ENCODE results near the gene IRAG1.

The IRAG1 gene

DNA sequence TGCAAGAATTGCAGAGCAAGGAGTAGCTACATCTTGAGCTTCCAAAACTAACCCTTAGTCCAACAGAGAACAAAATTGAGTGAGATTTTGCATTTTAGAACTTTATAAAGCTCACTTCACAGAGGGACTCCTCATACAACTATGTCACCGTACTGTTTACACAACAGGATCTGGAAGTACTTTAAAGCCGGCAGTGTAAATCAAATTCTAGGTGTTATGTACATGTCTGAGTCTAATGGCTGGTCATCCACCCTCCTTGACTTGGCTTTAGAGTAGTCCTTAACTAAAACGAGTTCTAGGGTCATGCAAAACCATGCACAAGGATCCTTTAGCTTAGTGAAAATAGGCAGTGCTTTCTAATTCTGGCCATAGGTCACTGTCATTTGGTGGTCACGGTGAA, 23.5 kb downstream of the IRAG1 start:
- no peak for DNase-seq (ENCODE audit: low spot score)
- in situ Hi-C loops (cut with MboI; ENCODE audit: low pct_unique_long_range_greater_than_20kb, low sequenced_read_pairs, unreplicated experiment), result no loop called here
- TF ChIP-seq, protein P1, sequence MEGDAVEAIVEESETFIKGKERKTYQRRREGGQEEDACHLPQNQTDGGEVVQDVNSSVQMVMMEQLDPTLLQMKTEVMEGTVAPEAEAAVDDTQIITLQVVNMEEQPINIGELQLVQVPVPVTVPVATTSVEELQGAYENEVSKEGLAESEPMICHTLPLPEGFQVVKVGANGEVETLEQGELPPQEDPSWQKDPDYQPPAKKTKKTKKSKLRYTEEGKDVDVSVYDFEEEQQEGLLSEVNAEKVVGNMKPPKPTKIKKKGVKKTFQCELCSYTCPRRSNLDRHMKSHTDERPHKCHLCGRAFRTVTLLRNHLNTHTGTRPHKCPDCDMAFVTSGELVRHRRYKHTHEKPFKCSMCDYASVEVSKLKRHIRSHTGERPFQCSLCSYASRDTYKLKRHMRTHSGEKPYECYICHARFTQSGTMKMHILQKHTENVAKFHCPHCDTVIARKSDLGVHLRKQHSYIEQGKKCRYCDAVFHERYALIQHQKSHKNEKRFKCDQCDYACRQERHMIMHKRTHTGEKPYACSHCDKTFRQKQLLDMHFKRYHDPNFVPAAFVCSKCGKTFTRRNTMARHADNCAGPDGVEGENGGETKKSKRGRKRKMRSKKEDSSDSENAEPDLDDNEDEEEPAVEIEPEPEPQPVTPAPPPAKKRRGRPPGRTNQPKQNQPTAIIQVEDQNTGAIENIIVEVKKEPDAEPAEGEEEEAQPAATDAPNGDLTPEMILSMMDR (IDR thresholded peaks at IDR 0.05; ENCODE audit: extremely low read depth, insufficient read depth, missing control alignments), result no peak

DNA sequence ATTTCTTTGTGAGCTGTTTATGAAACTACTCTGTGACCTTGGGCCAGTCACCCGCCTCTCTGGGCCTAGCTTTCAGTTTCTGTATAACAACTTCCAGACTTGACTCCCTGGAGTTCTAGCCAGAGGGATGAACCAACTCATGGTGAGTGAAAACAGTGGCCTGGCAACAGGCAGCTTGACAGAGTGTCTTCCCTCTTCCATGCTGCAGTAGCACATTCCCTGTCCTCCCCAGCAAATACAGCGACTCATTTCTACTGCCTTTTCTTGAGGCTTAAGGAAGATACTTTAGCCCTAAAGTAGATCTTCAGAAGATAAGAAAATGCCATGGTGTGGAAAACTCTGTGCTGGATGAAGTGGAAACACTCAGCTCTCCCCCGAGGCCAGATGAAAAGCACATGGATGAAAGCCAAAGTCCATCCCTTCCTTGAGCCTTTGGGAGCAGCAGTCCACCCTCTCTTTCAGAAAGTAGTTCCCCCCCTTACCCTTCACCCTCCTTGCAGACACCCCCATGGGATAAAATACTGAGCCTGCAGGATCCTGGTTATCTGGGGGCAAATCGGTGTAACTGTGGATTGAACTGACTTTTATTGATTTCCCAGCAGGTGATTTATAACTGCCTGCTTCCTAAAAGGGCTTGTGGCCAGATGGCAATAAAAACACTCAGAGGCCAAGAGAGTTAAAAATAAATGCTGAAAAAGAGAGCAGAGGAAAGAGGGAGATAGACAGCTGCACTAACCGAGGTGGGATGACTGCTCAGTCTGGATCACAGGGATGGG, 24.1 kb downstream of the IRAG1 start:
- no peak for DNase-seq (ENCODE audit: low spot score)
- in situ Hi-C loops (cut with MboI; ENCODE audit: low pct_unique_long_range_greater_than_20kb, low sequenced_read_pairs, unreplicated experiment), result loop anchor here (10.0 kb wide), 1 partner anchor 55 kb away; no protein-coding TSS in a partner anchor
- TF ChIP-seq, protein P1 (IDR thresholded peaks at IDR 0.05; ENCODE audit: extremely low read depth, insufficient read depth, missing control alignments), result no peak

DNA sequence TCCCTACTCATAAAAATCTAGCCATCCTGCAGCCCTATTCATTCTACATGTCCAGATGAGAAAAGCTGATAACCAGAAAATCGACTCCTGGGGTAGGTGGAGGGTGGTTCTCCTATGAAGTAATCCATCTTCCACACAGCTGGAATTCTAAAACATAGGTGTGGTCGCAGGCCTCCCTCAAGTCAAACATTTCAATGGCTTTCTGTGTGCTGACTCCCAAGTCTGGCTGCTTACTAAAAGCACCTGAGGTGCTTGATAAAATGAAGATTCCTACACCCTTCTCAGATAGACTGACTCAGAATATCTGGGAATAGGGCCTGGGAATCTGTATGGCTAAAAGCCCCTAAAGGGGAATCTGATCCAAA, 26.1 kb downstream of the IRAG1 start:
- DNase-seq (ENCODE audit: low spot score), result no peak
- TF ChIP-seq, protein P1 (IDR thresholded peaks at IDR 0.05; ENCODE audit: extremely low read depth, insufficient read depth, missing control alignments), result no peak
- in situ Hi-C loops (cut with MboI; ENCODE audit: low pct_unique_long_range_greater_than_20kb, low sequenced_read_pairs, unreplicated experiment), result loop anchor here (10.0 kb wide), 1 partner anchor 57 kb away; no protein-coding TSS in a partner anchor

DNA sequence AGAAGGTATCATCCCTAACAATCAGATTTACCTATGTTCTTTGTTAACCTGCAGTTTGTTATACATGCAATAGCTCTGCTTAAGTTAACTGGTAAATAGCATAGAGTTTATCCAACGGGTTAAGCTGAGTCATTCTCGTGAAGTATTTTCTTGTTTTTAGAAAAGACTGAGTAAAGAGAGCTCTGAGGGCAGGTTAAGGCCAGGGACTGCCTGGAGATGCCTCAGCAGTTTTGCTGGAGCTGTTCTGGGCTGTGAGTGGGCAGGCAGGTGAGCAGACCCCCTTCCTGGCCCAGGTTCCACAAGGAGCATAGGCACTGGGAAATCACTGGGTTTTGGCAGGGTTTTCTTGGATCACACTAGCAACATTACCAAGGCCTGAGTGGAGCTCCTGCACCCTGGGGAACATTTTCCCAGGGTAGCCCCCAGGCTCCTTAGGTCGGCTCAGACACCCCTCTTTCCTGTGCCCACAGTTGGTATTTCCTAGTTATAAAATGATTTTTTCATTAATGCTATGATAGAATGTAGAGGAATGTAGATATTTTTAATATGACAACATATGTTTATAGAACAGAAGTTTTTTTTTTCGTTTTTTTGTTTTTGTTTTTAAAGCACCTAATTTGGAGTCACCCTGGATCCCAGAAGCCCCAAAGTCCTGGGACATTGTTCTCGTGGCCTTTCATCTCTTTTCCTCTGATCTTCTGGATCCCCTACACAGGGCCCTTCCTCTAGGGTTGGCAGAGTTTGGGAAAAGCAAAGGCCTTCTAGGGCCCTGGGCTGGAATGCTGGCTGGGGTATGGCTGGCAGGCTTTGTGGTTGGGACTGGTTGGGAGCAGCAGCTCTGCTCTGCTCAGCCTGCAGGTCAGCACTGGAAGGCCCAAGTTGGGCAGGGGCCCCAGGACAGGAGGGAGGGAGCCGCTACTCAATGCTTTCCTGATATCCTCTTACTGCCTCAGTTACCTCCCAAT, 26.7 kb downstream of the IRAG1 start:
- TF ChIP-seq, protein P1 (IDR thresholded peaks at IDR 0.05; ENCODE audit: extremely low read depth, insufficient read depth, missing control alignments), result no peak
- DNase-seq (ENCODE audit: low spot score), result no peak
- in situ Hi-C loops (cut with MboI; ENCODE audit: low pct_unique_long_range_greater_than_20kb, low sequenced_read_pairs, unreplicated experiment), result loop anchor here (10.0 kb wide), 1 partner anchor 58 kb away; no protein-coding TSS in a partner anchor

DNA sequence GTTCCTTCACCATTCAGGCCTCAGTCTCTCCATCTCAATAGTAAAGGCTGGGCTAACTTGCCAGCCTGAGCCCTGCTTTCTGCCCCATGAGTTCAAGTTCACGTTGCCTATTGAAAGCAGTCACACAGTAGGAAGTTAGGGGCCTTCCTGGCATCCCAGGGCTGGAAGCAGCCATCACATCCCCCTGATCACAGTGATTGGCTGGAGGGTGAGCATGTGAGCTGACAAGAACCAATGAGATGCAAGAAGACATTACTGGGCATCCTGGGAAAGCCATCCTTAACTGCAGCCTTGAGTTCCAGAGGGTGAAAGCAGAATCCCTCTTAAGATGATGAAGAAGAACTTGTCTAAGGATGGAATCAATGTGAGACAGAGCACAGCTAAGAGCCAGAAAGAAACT, 29.1 kb downstream of the IRAG1 start:
- TF ChIP-seq, protein P1 (IDR thresholded peaks at IDR 0.05; ENCODE audit: extremely low read depth, insufficient read depth, missing control alignments), result no peak
- DNase-seq (ENCODE audit: low spot score), result no peak
- in situ Hi-C loops (cut with MboI; ENCODE audit: low pct_unique_long_range_greater_than_20kb, low sequenced_read_pairs, unreplicated experiment), result loop anchor here (10.0 kb wide), 1 partner anchor 60 kb away; no protein-coding TSS in a partner anchor

- in situ Hi-C loops (cut with MboI; ENCODE audit: low pct_unique_long_range_greater_than_20kb, low sequenced_read_pairs, unreplicated experiment), result loop anchor here (10.0 kb wide), 1 partner anchor 61 kb away; no protein-coding TSS in a partner anchor
- TF ChIP-seq, protein P1 (IDR thresholded peaks at IDR 0.05; ENCODE audit: extremely low read depth, insufficient read depth, missing control alignments), result no peak
- no peak for DNase-seq (ENCODE audit: low spot score)
These were observed 29.6 kb downstream of the IRAG1 start for GRCh38 chr11:10663990-10664389.

All from GM13977 (cell line).